ENCODE measurements around the gene SCARB1.

Gene SCARB1

DNA sequence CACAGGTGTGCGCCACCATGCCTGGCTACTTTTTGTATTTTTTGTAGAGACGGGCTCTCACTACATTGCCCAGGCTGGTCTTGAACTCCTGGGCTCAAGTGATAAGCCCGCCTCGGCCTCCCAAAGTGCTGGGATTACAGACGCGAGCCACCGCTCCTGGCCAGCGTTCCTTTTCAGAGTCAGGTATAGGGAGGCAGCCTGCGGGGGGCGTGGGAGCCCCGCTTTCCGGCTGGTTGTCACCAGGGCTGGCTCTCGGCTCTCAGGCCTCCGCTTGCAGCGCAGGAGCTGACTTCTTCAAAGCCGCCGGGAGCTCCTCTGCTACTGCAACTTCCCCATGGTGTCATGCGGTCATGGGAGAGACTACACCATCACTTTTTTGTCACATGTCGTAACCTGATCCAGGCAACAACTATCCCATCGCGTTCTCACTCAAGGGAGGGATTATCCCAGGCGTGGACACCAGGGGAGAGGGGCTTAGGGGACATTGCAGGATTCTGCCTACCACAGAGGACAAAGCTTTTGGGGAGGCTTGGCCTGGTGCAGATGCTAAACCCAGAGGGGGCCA, 129.4 kb downstream of the SCARB1 start:
- no peak for DNase-seq (ENCODE audit: low read depth in 1 of 2, low spot score in 1 of 2)

DNA sequence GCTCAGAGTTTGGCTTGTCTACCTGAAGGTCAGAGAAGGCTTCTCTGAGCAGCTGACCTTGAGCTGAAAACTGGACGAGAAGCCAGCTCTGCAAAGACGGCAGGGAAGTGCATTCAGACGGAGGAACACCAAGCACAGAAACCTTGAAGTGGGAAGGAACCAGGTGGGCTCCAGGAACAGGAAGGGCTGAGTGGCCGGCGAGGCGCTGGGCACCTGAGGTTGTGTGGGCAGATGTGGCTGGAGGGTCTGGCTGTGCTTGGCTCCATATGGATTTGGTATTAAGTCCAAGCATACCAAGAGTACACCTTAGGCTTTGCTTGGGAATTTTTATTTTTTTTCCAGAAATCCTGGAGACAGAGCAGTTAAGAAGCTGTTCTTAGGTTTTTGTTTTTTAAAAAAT, 130.6 kb downstream of the SCARB1 start:
- no peak for DNase-seq (ENCODE audit: low read depth in 1 of 2, low spot score in 1 of 2)

DNA sequence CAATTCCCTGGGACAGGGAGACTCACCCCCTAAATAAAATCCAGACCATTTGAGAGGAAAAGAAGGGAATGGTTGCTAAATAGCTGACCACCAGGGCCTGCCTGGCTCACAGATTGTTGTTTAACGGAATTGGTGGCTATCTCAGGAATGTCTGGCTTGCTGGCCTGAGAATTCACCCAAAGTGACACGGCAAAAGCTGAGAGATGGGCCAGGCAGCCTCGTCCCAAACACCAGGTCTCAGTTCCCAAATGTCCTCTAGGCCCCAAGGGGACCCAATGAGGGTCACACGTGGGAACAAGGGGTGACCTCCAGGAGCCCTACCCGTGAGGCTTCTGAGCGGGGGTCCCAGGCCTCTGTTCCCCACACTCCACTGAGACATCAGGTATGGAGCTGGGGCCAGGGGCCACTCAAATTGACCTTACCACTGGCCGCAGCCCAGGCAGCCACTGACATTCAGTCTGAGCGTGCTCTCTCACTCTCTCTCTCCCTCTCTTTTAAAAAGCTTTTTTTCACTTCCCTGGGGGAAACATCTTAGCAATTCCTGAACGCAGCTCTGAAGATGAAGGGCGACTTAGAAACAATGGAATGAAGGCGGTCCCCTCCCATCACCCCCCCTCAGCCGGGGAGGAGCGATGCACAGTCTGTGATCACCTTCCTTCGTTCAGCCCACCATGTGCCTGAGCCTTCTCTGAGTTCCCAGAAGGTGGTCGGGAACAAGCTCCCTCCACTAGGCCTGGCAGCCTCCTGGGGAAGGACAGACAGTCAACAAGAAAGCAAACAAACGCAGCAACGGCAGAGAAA, 131.2 kb downstream of the SCARB1 start:
- DNase-seq (ENCODE audit: low read depth in 1 of 2, low spot score in 1 of 2) = no peak

DNA sequence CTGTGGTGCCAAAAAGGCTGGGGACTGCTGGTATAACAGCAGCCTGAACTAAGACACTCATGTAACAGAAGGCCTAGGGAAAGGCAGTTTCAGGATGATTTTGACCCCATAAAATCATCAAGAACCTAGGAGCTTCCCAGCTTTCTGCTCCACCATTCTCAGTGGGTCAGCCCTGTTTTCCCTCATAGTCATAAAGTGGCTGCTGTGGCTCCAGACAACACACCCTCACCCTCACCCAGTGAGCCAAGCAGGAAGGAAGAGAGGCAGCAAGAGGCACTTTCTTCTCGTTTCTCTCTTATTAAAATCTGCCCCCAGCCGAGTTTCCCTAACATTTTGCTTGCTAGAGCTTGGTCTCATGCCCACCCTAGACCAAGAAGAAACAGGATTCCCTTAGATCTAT, 131.8 kb downstream of the SCARB1 start:
- DNase-seq (ENCODE audit: low read depth in 1 of 2, low spot score in 1 of 2) = no peak

DNA sequence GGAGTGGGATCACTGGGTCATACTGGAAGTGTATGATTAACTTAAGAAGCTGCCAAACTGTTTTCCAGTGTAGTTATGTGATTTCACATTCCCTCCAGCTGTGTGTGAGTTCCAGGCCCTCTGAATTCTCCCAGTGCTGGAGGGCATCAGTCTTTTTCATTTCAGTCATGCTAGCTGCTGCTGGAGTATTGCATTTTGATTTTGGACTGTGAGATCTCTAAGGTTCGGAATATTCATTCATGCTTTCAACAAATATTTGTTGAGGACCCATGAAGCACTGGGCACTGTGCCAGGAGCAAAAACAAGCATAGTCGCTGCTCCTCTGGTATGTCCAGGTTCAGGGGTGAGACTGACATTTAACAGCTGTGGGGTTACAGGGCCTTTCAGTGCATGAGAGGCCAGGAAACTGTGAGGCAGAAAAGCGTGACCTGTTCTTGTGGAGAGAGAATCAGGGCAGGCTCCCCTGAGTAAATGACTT, 133.2 kb downstream of the SCARB1 start:
- DNase-seq (ENCODE audit: low read depth in 1 of 2, low spot score in 1 of 2) = no peak

DNA sequence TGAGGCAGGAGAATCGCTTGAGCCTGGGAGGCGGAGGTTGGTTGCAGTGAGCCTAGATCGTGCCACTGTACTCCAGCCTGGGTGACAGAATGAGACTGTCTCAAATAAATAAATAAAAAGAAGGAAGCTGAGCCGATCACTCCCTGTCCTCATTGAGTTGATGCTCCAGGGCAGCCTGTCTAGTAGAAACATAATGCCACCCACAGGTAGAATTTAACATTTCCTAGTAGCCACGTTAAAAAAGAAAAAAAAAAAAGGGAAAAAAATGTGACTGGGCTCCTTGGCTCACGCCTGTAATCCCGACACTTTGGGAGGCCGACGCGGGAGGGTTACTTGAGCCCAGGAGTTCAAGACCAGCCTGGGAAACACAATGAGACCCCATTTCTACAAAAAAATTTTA, 135.7 kb downstream of the SCARB1 start:
- no peak for DNase-seq (ENCODE audit: low read depth in 1 of 2, low spot score in 1 of 2)

- no peak for DNase-seq (ENCODE audit: low read depth in 1 of 2, low spot score in 1 of 2)
These were observed 136.3 kb downstream of the SCARB1 start for GRCh38 chr12:124727264-124727800.

All from stimulated activated CD4-positive, alpha-beta T cell treated with anti-CD3 and anti-CD28 coated beads, Interleukin-15, amount 100 ng/mL, for 1 hour (primary cell).